ENCODE measurements around the gene RRN3. TPM values are rescaled to one million over a fixed set of nuclear protein-coding genes. Genes with fewer than 3 reads are reported as not detected.
"Not testable (repeated sequence)": the region's sequence is repeated elsewhere in the genome, so short reads cannot be mapped to it uniquely, and the experiment has no call there.

Gene RRN3
- polyA plus RNA-seq, 2 of the 4 experiments (the other 2 are of a cell fraction) = 34.0 to 95.7 TPM

DNA sequence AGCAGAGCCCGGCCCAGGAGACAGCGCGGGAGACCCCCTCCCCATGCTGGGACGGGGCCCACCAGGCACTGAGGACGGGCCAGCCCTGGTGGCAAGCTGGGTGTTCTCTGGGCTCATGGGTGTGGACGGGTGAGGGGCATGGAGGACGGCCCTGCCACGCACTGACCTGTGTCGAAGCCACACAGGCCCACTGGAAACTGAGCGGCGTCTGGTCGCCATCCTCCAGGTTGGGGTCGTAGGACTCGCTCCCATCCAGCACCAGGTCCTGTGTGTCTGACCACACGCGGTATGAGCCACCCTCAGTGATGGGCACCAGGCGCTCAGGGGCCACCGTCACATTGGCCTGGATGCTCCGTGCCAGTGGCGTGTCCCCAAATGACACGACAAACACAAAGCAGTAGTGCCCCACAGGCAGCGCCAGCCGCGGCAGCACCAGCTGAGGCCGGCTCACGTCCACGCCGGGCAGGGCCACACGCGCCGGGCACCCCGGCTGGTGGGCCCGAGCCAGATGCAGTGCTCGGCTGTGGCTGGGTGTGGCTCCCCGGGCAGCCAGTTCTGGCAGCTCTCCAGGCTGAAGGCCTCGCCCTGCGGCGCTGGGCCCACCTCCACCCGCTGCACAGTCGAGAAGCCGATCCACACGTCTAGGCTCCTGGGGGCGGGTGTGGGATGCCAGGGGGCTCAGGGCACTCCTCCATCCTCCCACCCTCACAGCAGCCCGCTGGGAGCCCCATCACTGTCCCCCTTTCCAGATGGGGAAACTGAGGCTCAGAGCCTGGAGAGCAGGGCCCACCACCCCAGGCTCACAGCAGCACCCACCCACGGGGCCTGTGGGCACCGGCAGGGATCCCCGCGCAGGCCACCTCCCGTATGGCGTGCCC lies 41.6 kb upstream of the RRN3 start:
- H3K4me1 ChIP-seq; DNase-seq (ENCODE audit: low read depth in 1 of 2, low spot score in 1 of 2); H3K4me2 ChIP-seq; H3K4me3 ChIP-seq; FAIRE-seq; H3K27ac ChIP-seq; CTCF ChIA-PET; H3K9me3 ChIP-seq; POLR2A ChIA-PET: not testable (repeated sequence)
- WGBS (ENCODE audit: missing lambda C conversion rate) = no CpG with 5 or more reads among the region's 50 CpGs
- ATAC-seq = peak; percentile 54 to 83

DNA sequence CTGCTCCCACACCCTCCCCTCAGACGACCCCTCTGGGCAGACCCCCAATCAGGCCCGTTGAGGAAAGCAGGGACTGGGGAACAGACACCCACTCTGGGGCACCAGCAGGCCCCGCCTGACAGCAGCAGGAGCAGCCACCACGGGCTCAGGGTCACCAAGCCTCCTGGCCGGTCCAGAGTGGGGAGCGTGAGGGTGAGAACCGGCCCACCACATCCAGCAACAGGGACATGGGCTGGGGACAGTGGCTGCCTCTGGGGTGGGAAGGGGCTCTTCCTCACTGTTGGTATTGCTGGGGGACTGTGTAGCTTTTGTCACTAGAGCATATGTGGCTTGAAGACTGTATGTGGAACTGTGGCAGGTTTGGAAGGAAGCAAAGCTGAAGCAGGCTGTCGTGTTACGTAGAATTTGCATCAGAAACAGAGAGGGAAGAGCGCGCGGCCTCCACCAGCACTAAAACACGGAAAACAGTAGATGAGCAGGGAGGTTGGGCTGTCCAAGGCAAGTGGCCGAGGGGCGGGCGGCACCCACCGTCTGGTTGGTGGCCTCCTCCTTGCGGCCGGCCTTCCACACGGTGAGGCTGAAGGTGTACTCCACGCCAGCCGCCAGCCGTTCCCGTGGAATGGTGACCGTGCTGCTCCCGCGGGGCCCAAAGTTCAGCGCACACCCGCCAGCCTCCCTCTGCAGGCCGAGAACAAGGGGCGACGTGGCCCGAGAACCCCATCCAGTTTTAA lies 40.8 kb upstream of the RRN3 start:
- H3K4me3 ChIP-seq; H3K9me3 ChIP-seq; H3K4me2 ChIP-seq; H3K4me1 ChIP-seq; POLR2A ChIA-PET; CTCF ChIA-PET; FAIRE-seq; H3K27ac ChIP-seq; DNase-seq (ENCODE audit: low read depth in 1 of 2, low spot score in 1 of 2): not testable (repeated sequence)
- peak; percentile 53 to 83 for ATAC-seq
- 91% methylated on average over 10 of the region's 33 CpGs for WGBS (ENCODE audit: missing lambda C conversion rate)

DNA sequence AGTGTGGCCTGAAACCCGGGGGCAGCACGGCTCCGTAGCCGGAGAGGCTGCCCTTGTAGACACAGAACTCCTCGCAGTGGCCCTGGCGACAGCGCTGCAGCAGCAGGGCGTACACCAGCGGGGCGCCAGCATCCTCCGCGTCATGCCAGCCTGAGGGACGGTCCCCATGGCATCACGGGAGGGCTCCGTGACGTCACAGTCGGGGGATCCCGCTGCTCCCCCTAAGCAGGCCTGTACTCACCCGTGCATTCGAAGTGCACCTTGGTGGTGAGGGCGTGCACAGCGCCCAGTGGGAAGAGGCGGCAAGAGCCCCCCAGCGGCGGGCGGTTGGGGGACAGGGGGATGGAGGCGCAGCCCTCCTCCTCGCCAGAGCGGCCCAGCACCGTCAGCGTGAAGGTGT lies 39.5 kb upstream of the RRN3 start:
- H3K9me3 ChIP-seq; DNase-seq (ENCODE audit: low read depth in 1 of 2, low spot score in 1 of 2); H3K4me3 ChIP-seq; H3K27ac ChIP-seq; CTCF ChIA-PET; H3K4me2 ChIP-seq; FAIRE-seq; POLR2A ChIA-PET; H3K4me1 ChIP-seq; ATAC-seq: not testable (repeated sequence)
- WGBS (ENCODE audit: missing lambda C conversion rate) = 96% methylated on average over 5 of the region's 31 CpGs

DNA sequence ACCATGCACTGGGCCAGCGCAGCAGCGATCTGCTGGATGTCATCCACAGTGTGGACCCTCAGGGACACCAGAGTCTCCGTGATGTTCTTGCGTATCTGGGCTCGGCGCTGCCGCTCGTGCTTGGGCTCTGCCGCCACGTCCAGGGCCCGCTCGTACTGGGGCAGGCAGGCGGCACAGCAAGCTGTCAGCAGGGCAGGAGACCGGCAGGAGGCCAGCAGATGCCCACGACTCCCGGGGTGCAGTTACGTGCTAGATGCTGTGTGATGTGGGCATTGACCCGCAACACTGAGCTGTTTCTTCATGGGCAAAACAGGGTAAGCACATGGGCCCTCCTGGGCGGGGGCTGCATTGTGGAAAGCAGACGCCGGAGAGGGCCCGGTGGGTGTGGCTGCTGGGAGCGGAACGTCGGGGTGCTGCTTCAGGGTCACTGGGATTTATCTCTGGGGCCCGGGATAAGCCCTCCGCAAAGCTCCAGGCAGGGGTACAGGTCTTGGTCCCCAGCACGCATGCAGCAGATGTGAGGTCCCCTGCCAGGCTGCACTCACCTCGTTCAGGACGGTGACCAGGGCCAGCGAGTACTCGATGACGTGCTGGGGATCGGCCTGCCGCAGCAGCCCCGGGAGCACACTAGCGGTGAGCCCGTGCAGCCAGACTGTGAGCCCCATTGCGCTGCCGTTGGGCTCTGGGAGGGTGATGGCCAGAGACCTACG lies 38.8 kb upstream of the RRN3 start:
- CTCF ChIA-PET; ATAC-seq; FAIRE-seq; DNase-seq (ENCODE audit: low read depth in 1 of 2, low spot score in 1 of 2); H3K9me3 ChIP-seq; H3K4me3 ChIP-seq; POLR2A ChIA-PET; H3K4me1 ChIP-seq; H3K4me2 ChIP-seq; H3K27ac ChIP-seq: not testable (repeated sequence)
- 91% methylated on average over 12 of the region's 41 CpGs for WGBS (ENCODE audit: missing lambda C conversion rate)

DNA sequence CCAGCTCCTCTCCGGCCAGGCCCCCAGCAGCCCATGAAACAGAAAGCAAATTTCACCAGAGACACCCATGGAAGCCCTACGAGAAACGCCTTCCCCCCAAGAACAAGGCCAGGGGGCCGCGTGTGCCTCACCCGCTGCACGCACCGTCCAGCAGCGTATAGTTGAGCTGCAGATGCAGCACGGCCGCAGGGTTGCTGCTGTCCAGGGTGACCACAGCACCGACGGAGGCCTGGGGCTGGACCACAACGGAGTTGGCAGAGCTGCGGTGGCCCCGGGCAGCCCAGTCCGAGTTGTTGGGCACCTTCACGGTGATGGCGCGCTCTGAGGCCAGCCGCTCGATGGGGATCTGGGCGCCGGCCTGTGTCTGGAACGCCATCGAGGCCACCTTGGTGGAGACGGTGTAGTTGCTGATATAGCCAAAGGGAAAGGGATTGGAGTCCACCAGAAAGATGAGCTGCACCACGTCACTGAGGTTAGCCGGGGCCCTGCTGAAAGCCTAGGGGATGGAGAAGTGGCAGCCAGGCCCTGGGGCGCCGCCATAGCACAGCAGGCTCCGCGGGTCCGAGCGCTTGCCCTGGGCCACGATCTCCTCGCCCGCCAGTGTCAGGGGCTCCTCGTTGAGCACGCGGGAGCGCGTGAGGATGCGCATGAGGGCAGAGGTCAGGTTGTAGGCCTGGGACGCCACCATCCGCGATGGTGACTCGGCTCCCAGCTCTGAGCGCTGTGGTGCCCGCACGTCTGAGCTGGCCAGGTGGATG lies 37.0 kb upstream of the RRN3 start:
- CTCF ChIA-PET; H3K27ac ChIP-seq; H3K9me3 ChIP-seq; POLR2A ChIA-PET; DNase-seq (ENCODE audit: low read depth in 1 of 2, low spot score in 1 of 2); H3K4me1 ChIP-seq; ATAC-seq; H3K4me2 ChIP-seq; H3K4me3 ChIP-seq; FAIRE-seq: not testable (repeated sequence)
- WGBS (ENCODE audit: missing lambda C conversion rate) = 96% methylated on average over 29 of the region's 51 CpGs

DNA sequence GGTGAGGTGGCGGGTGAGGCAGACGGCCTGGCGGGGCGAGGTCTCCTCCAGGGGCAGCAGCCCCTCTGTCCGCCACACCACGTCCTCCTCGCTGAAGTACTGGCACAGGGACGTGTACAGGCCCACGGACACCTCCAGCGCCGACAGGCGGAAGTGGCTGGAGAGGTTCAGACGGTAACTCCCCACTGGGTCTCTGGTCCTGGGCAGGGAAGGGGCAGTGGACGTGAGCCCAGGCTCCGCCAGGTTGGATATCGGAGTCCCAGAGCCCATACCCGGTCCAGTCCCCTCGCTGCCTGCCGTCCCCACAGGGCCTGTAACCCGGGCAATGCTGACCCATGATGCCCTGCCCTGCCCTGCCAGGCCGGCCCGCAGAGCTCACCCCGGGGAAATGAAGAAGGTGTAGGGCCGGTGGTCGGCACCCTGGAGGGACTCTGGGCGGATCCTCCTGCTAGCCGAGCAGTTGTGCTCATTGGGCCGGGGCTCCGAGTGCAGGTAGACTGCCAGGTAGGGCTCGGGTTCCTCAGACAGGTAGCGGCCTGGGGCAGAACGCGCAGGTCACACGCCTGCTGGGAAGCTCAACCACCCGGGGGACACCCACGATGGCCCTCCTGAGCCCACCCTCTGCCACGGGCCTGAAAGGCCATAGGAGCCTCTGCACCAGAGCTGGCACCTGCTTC lies 36.3 kb upstream of the RRN3 start:
- H3K4me2 ChIP-seq; CTCF ChIA-PET; H3K4me1 ChIP-seq; H3K4me3 ChIP-seq; DNase-seq (ENCODE audit: low read depth in 1 of 2, low spot score in 1 of 2); FAIRE-seq; ATAC-seq; POLR2A ChIA-PET; H3K9me3 ChIP-seq; H3K27ac ChIP-seq: not testable (repeated sequence)
- 96% methylated on average over 13 of the region's 37 CpGs for WGBS (ENCODE audit: missing lambda C conversion rate)

DNA sequence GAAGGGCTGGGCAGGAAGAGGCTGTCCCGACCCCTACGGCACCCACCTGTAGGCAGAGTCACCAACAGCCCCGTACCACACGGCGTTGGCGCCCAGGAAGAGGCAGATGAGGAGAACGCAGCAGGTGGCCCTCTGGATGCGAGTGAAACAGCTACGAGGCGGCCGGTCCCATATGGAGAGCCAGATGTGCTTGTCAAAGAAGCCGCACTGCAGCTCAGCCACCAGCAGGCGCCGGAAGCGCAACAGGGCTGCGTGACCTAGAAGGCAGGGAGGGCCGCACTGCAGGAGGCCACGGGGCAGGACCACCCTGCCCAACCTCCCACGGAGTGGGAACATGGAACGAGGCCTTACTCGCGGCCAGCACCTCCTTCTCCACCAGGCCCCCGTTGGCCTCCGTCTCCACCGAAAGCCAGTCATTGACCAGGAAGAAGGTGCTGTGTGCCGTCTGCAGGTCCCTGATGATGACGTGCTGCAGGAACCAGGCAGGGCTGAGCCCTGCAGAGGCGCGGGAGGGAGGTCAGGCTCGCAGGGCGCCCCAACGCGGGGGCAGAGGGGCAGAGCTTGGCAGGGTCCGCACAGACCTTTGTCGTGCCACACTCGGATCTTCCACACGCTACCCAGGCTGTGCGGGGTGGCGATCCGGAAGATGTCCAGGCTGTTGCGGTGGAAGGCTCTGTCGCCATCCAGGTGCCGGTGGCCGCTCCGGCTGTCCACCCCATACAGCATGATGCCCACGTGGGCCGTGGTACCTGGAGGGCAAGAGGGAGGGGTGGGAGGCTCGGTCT lies 33.8 kb upstream of the RRN3 start:
- ATAC-seq; H3K27ac ChIP-seq; FAIRE-seq; CTCF ChIA-PET; H3K9me3 ChIP-seq; DNase-seq (ENCODE audit: low read depth in 1 of 2, low spot score in 1 of 2); H3K4me1 ChIP-seq; H3K4me3 ChIP-seq; POLR2A ChIA-PET; H3K4me2 ChIP-seq: not testable (repeated sequence)
- WGBS (ENCODE audit: missing lambda C conversion rate) = 92% methylated on average over 14 of the region's 48 CpGs

DNA sequence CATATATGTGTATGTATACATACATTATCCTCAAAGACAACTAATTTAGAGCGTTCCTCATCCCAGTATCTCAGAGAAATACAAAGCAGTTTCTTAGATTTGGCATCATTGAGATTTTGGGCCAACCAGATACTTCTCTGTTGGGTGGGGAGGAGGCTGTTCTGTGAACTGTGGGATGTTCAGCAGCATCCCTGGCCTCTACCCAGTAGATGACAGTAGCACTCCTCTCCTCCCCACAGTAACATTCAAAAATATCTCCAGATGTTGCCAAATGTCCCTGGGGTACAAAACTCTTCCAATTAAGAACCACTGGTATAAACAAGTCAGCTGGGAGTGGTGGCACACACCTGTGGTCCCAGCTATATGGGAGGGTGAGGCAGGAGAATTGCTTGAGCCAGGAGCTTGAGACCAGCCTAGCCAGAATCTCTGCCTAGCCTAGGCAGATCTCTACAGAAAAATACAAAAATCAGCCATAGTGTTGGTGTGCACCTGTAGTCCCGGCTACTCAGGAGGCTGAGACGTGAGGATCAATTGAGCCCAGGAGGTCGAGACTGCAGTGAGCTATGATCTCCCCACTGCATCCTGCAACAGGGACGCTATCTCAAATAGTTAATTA lies 6.4 kb upstream of the RRN3 start:
- POLR2A ChIA-PET; H3K9me3 ChIP-seq; H3K4me1 ChIP-seq; CTCF ChIA-PET; FAIRE-seq; H3K4me2 ChIP-seq; H3K4me3 ChIP-seq; H3K27ac ChIP-seq; DNase-seq (ENCODE audit: low read depth in 1 of 2, low spot score in 1 of 2): not testable (repeated sequence)
- peak; percentile 24 to 43; a peak in 3 of 6 replicates for ATAC-seq
- WGBS (ENCODE audit: missing lambda C conversion rate) = 54% methylated on average over 5 of the region's 5 CpGs

DNA sequence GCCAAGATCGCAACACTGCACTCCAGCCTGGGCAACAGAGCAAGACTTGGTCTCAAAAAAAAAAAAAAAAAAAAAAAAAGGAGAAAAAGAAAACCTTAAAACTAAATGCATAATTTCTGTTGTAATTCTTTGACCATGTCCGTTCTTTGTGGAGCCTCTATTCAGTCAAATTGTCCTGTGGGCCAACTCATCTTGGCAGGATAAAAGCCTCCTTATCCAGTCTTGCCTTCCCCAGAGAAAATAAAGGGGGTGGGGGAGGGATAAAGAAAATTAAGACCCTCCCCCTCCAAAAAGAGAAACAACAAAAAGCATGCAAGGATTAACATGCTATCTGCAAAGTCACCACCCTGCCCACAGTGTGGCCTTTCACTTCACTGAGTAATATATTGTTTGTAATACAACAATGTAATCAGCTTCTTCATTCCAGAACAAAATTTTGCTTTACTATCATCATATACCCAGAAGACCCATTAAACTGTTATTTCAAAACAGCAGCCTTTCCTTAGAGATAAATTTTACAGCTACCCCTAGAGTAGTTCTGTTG lies 5.4 kb upstream of the RRN3 start:
- H3K27ac ChIP-seq; FAIRE-seq; POLR2A ChIA-PET; H3K4me2 ChIP-seq; H3K4me3 ChIP-seq; H3K9me3 ChIP-seq; DNase-seq (ENCODE audit: low read depth in 1 of 2, low spot score in 1 of 2); CTCF ChIA-PET; ATAC-seq: not testable (repeated sequence)
- 89% methylated on average over 2 of the region's 2 CpGs for WGBS (ENCODE audit: missing lambda C conversion rate)
- H3K4me1 ChIP-seq = peaks cover 12% of the 10 kb centered on the region; the same call in 2 of the 3 replicates
